H9 (cell line): Measurements from ENCODE around the gene PAQR4. TPM values are rescaled to one million over a fixed set of nuclear protein-coding genes. Genes with fewer than 3 reads are reported as not detected.

Experiments
- DNase-seq: peaks from one replicate; pipeline ENCODE4 v3.0.0-alpha.2; 2017
- H2AFZ ChIP-seq: one replicate; pipeline ENCODE4 v1.6.1; 2013; ENCODE audit warnings: mild to moderate bottlenecking, low read length, control low read depth, moderate library complexity
- H2AK5ac ChIP-seq: 2 replicates; pipeline ENCODE4 v1.6.1; 2013; ENCODE audit warnings: low read length, control low read depth, mixed read lengths; ENCODE audit not compliant: insufficient read length
- H2BK120ac ChIP-seq: one replicate; pipeline ENCODE4 v1.6.1; 2013; ENCODE audit warnings: low read depth, mild to moderate bottlenecking, low read length, control low read depth, inconsistent platforms; ENCODE audit not compliant: poor library complexity, severe bottlenecking
- H2BK12ac ChIP-seq: 2 replicates; pipeline ENCODE4 v1.6.1; 2013; ENCODE audit warnings: low read length, control low read depth, mixed read lengths, low read depth; ENCODE audit not compliant: insufficient read length
- H2BK15ac ChIP-seq: 2 replicates; pipeline ENCODE4 v1.6.1; 2013; ENCODE audit warnings: low read depth, low read length, control low read depth
- H2BK20ac ChIP-seq: one replicate; pipeline ENCODE4 v1.6.1; 2013; ENCODE audit warnings: low read depth, mild to moderate bottlenecking, low read length, control low read depth, inconsistent platforms; ENCODE audit not compliant: poor library complexity, severe bottlenecking
- H2BK5ac ChIP-seq: 2 replicates; pipeline ENCODE4 v1.6.1; 2013; ENCODE audit warnings: low read length, control low read depth, mixed read lengths; ENCODE audit not compliant: insufficient read length
- H3K14ac ChIP-seq: 2 replicates; pipeline ENCODE4 v1.6.1; 2013; ENCODE audit warnings: low read length, control low read depth; ENCODE audit not compliant: insufficient read depth
- H3K18ac ChIP-seq: 2 replicates; pipeline ENCODE4 v1.6.1; 2013; ENCODE audit warnings: low read depth, mild to moderate bottlenecking, mixed read lengths, low read length, control low read depth; ENCODE audit not compliant: insufficient read length
- H3K23ac ChIP-seq: 2 replicates; pipeline ENCODE4 v1.6.1; 2013; ENCODE audit warnings: low read length, control low read depth, mixed read lengths, low read depth; ENCODE audit not compliant: insufficient read length
- H3K23me2 ChIP-seq: 2 replicates; pipeline ENCODE4 v1.6.1; 2013; ENCODE audit warnings: low read depth, mild to moderate bottlenecking, mixed read lengths, low read length, control low read depth; ENCODE audit not compliant: insufficient read length, poor library complexity, severe bottlenecking
- H3K27ac ChIP-seq: 2 replicates; pipeline ENCODE4 v1.5.1; 2013; ENCODE audit warnings: low read length, control low read depth, mixed read lengths, low read depth; ENCODE audit not compliant: insufficient read length
- H3K27me3 ChIP-seq: 2 replicates; pipeline ENCODE4 v1.6.1; 2013; ENCODE audit warnings: low read length, control low read depth, inconsistent platforms; ENCODE audit not compliant: insufficient read depth
- H3K4ac ChIP-seq: 2 replicates; pipeline ENCODE4 v1.6.1; 2013; ENCODE audit warnings: low read depth, mild to moderate bottlenecking, control low read depth, inconsistent platforms, low read length, moderate library complexity
- H3K4me1 ChIP-seq: 2 replicates; pipeline ENCODE4 v1.6.1; 2013; ENCODE audit warnings: low read length, control low read depth, inconsistent platforms; ENCODE audit not compliant: insufficient read depth
- H3K4me2 ChIP-seq: 2 replicates; pipeline ENCODE4 v1.6.1; 2013; ENCODE audit warnings: low read length, control low read depth, mixed read lengths; ENCODE audit not compliant: insufficient read length, insufficient read depth
- H3K56ac ChIP-seq: 2 replicates; pipeline ENCODE4 v1.6.1; 2013; ENCODE audit warnings: low read depth, mild to moderate bottlenecking, mixed read lengths, low read length, control low read depth; ENCODE audit not compliant: insufficient read length
- H3K79me1 ChIP-seq: 2 replicates; pipeline ENCODE4 v1.6.1; 2013; ENCODE audit warnings: low read depth, mild to moderate bottlenecking, moderate library complexity, low read length, control low read depth, inconsistent platforms; ENCODE audit not compliant: insufficient read depth, poor library complexity, severe bottlenecking
- H3K79me2 ChIP-seq: 2 replicates; pipeline ENCODE4 v1.6.1; 2013; ENCODE audit warnings: low read length, control low read depth, inconsistent platforms; ENCODE audit not compliant: insufficient read depth
- H3K9ac ChIP-seq: 2 replicates; pipeline ENCODE4 v1.6.1; 2013; ENCODE audit warnings: low read length, control low read depth, mixed read lengths; ENCODE audit not compliant: insufficient read length; ENCODE audit errors: extremely low read depth
- H3K9me3 ChIP-seq: one replicate; pipeline ENCODE4 v1.6.1; 2013; ENCODE audit warnings: low read depth, low read length, inconsistent platforms; ENCODE audit not compliant: control insufficient read depth
- H3T11ph ChIP-seq: one replicate; pipeline ENCODE4 v1.6.1; 2013; ENCODE audit warnings: mild to moderate bottlenecking, low read length, control low read depth, inconsistent platforms
- H4K20me1 ChIP-seq: one replicate; pipeline ENCODE4 v1.6.1; 2013; ENCODE audit not compliant: control insufficient read depth, insufficient read length, insufficient read depth
- H4K5ac ChIP-seq: 2 replicates; pipeline ENCODE4 v1.6.1; 2013; ENCODE audit warnings: low read depth, mild to moderate bottlenecking, mixed read lengths, low read length, control low read depth; ENCODE audit not compliant: insufficient read length
- H4K8ac ChIP-seq: replicated peaks from 2 replicates; pipeline ENCODE4 v1.6.1; 2013; ENCODE audit warnings: low read length, control low read depth, mixed read lengths, low read depth; ENCODE audit not compliant: insufficient read length
- H4K91ac ChIP-seq: 2 replicates; pipeline ENCODE4 v1.6.1; 2013; ENCODE audit warnings: low read depth, mild to moderate bottlenecking, moderate library complexity, mixed read lengths, low read length, control low read depth; ENCODE audit not compliant: insufficient read length
- H3K27ac Mint-ChIP-seq, 3 experiments: 2 replicates in 2 of 3; 3 replicates in 1 of 3; pipeline ENCODE4 v1.8.0; 2020 to 2021; ENCODE audit warnings: mixed read lengths in 3 of 3, mild to moderate bottlenecking in 1 of 3, moderate library complexity in 1 of 3
- H3K27me3 Mint-ChIP-seq: 2 replicates; pipeline ENCODE4 v1.8.0; 2021; ENCODE audit warnings: low read depth, mild to moderate bottlenecking, moderate library complexity, mixed read lengths
- H3K36me3 Mint-ChIP-seq, 3 experiments: 2 replicates in 2 of 3; 3 replicates in 1 of 3; pipeline ENCODE4 v1.8.0; 2020 to 2021; ENCODE audit warnings: low read depth in 3 of 3, mixed read lengths in 3 of 3; ENCODE audit not compliant: insufficient read depth in 1 of 3
- H3K4me1 Mint-ChIP-seq, 2 experiments: 2 replicates each; pipeline ENCODE4 v1.8.0; 2020; ENCODE audit warnings: mixed read lengths in 2 of 2
- H3K4me3 Mint-ChIP-seq, 2 experiments: 2 replicates in 1 of 2; 3 replicates in 1 of 2; pipeline ENCODE4 v1.8.0; 2020 to 2021; ENCODE audit warnings: mild to moderate bottlenecking in 2 of 2, mixed read lengths in 2 of 2, moderate library complexity in 1 of 2
- H3K9me3 Mint-ChIP-seq, 2 experiments: 2 replicates in 1 of 2; 3 replicates in 1 of 2; pipeline ENCODE4 v1.8.0; 2020; ENCODE audit warnings: mild to moderate bottlenecking in 2 of 2, mixed read lengths in 2 of 2, moderate library complexity in 1 of 2
- WGBS: extraction: QIAGEN DNeasy Blood & Tissue Kit; methylation state at CpG from one replicate; pipeline ENCODE4 v1.1.7; 2013; ENCODE audit warnings: missing lambda C conversion rate, low lambda C conversion rate, mixed read lengths; ENCODE audit not compliant: insufficient read length; ENCODE audit errors: extremely low coverage; 5-methylcytosine and 5-hydroxymethylcytosine counted together
- total RNA-seq: library from RNA; stranded (reverse); gene quantifications from 2 replicates; pipeline ENCODE4 v1.2.1, GENCODE V29; 2021
- TF ChIP-seq, protein P1 (sequence below): fragments of 200-600 bp; sonication (generic); conservative IDR thresholded peaks from 3 replicates; pipeline ENCODE4 v1.8.0; 2021; ENCODE audit warnings: antibody characterized with exemption, mild to moderate bottlenecking

The PAQR4 gene
- total RNA-seq, 1 experiment from 2014 or later: 32.1 TPM

DNA sequence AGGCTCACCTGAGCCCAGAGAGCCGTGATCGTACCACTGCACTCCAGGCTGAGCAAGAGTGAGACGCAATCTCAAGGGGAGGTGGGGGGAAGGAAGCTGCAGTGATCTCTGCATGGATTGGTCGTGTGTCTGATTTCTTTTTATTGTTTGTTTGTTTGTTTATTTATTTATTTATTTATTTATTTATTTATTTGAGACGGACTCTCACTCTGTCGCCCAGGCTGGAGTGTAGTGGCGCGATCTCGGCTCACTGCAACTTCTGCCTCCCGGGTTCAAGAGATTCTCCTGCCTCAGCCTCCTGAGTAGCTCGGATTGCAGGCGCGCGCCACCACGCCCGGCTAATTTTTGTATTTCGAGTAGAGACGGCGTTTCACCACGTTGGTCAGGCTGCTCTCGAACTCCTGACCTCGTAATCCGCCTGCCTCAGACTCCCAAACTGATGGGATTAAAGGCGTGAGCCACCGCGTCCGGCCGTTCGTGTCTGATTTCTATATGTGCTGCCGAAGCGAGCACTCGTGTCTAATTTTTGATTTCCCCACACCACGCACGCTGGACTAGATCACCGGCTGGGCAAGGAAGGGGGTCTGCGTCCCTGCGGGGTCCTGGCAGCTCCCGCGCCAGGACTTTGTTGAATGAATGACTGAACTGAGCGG lies 50.6 kb downstream of the PAQR4 start:
- Histone ChIP-seq H2BK15ac (no peak overlapping the region), H3K23ac (no peak overlapping the region), H3K4me1 (peaks cover 2% of the 10 kb centered on the region; the same call in 1 of the 2 replicates), H4K91ac (no peak overlapping the region), H3K79me1 (no peaks in the 10 kb centered on the region), H3K14ac (no peak overlapping the region), H2AK5ac (no peak overlapping the region), H2BK20ac (no peak overlapping the region), H2BK5ac (no peak overlapping the region), H3K4me2 (peak overlapping the region; percentile 51), H3K4ac (no peak overlapping the region), H3K79me2 (peaks cover 9% of the 10 kb centered on the region; the same call in 1 of the 2 replicates), H2AFZ (no peak overlapping the region), H2BK120ac (no peak overlapping the region), H3K56ac (no peak overlapping the region), H3T11ph (no peak overlapping the region), H3K23me2 (peaks cover 33% of the 10 kb centered on the region), H3K27me3 (no peaks in the 10 kb centered on the region), H4K5ac (no peak overlapping the region), H3K27ac (no peak overlapping the region), H3K9me3 (no peaks in the 10 kb centered on the region), H4K8ac (no peak overlapping the region), H3K9ac (no peak overlapping the region), H3K18ac (peak overlapping the region; percentile 44), H4K20me1 (no peaks in the 10 kb centered on the region), H2BK12ac (no peak overlapping the region)
- Mint-ChIP-seq H3K9me3 (no peaks in the 10 kb centered on the region; a peak in 2 of 5 replicates), H3K4me1 (peaks cover 38 to 66% of the 10 kb centered on the region in 2 experiments), H3K27me3 (peaks cover 7% of the 10 kb centered on the region; the same call in 1 of the 2 replicates), H3K4me3 (peak overlapping the region; percentile 93 to 96), H3K27ac (peak overlapping the region; percentile 77 to 95 (median 93); a peak in 5 of 7 replicates), H3K36me3 (peaks cover 22 to 42% (median 30%) of the 10 kb centered on the region in 3 experiments)
- no CpG with 5 or more reads among the region's 40 CpGs for WGBS
- TF ChIP-seq, protein P1, sequence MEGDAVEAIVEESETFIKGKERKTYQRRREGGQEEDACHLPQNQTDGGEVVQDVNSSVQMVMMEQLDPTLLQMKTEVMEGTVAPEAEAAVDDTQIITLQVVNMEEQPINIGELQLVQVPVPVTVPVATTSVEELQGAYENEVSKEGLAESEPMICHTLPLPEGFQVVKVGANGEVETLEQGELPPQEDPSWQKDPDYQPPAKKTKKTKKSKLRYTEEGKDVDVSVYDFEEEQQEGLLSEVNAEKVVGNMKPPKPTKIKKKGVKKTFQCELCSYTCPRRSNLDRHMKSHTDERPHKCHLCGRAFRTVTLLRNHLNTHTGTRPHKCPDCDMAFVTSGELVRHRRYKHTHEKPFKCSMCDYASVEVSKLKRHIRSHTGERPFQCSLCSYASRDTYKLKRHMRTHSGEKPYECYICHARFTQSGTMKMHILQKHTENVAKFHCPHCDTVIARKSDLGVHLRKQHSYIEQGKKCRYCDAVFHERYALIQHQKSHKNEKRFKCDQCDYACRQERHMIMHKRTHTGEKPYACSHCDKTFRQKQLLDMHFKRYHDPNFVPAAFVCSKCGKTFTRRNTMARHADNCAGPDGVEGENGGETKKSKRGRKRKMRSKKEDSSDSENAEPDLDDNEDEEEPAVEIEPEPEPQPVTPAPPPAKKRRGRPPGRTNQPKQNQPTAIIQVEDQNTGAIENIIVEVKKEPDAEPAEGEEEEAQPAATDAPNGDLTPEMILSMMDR: no peak
- no peak for DNase-seq
